ENCODE results near the gene PLCH1.

DNA sequence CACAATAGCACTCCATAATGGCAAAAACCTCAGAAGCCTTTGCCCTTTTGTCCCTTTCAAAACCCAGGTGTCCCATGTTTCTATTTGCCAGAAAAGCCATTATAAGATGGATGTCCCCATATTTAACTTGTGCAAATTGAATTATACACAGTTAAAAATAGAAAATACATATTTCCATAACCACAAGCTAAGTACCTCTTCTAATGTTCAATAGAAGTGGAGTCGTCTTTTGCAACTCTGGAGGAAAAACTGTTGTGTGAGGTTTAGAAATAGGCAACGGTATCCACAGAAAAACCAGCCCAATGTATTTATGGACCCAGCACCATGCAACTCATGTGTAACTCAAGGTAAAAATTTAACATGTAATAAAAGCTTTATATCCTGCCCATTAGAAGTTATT, 367.8 kb downstream of the PLCH1 start:
- TF ChIP-seq, protein P1, sequence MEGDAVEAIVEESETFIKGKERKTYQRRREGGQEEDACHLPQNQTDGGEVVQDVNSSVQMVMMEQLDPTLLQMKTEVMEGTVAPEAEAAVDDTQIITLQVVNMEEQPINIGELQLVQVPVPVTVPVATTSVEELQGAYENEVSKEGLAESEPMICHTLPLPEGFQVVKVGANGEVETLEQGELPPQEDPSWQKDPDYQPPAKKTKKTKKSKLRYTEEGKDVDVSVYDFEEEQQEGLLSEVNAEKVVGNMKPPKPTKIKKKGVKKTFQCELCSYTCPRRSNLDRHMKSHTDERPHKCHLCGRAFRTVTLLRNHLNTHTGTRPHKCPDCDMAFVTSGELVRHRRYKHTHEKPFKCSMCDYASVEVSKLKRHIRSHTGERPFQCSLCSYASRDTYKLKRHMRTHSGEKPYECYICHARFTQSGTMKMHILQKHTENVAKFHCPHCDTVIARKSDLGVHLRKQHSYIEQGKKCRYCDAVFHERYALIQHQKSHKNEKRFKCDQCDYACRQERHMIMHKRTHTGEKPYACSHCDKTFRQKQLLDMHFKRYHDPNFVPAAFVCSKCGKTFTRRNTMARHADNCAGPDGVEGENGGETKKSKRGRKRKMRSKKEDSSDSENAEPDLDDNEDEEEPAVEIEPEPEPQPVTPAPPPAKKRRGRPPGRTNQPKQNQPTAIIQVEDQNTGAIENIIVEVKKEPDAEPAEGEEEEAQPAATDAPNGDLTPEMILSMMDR (IDR thresholded peaks at IDR 0.05; ENCODE audit: insufficient read depth, low read length), result no peak
- TF ChIP-seq POLR2AphosphoS5 (IDR thresholded peaks at IDR 0.05; ENCODE audit: low read depth), result no peak
- no peak for TF ChIP-seq GABPA (IDR thresholded peaks at IDR 0.05; ENCODE audit: low read depth)
- TF ChIP-seq SPI1 (IDR thresholded peaks at IDR 0.05; ENCODE audit: borderline replicate concordance, low read depth), result no peak
- TF ChIP-seq, protein P2, sequence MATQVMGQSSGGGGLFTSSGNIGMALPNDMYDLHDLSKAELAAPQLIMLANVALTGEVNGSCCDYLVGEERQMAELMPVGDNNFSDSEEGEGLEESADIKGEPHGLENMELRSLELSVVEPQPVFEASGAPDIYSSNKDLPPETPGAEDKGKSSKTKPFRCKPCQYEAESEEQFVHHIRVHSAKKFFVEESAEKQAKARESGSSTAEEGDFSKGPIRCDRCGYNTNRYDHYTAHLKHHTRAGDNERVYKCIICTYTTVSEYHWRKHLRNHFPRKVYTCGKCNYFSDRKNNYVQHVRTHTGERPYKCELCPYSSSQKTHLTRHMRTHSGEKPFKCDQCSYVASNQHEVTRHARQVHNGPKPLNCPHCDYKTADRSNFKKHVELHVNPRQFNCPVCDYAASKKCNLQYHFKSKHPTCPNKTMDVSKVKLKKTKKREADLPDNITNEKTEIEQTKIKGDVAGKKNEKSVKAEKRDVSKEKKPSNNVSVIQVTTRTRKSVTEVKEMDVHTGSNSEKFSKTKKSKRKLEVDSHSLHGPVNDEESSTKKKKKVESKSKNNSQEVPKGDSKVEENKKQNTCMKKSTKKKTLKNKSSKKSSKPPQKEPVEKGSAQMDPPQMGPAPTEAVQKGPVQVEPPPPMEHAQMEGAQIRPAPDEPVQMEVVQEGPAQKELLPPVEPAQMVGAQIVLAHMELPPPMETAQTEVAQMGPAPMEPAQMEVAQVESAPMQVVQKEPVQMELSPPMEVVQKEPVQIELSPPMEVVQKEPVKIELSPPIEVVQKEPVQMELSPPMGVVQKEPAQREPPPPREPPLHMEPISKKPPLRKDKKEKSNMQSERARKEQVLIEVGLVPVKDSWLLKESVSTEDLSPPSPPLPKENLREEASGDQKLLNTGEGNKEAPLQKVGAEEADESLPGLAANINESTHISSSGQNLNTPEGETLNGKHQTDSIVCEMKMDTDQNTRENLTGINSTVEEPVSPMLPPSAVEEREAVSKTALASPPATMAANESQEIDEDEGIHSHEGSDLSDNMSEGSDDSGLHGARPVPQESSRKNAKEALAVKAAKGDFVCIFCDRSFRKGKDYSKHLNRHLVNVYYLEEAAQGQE (IDR thresholded peaks at IDR 0.05; ENCODE audit: insufficient replicate concordance, low read depth), result no peak

All from HL-60 (cell line).